Measurements from ENCODE around the gene RGL1. TPM values are rescaled to one million over a fixed set of nuclear protein-coding genes. Genes with fewer than 3 reads are reported as not detected.
A peak's percentile ranks its signal among the peaks of the same experiment; 100 is the strongest.
"Not testable (repeated sequence)": the region's sequence is repeated elsewhere in the genome, so short reads cannot be mapped to it uniquely, and the experiment has no call there.

Gene RGL1
- total RNA-seq, result 10 to 100 TPM in 1 of 2 donors, 1 to 10 TPM in 1; 7.3 to 12.7 TPM
- long read RNA-seq, full-length matches to known transcripts, result 3 of 5 reads
- long read RNA-seq, partial matches to known transcripts, result 0 of 5 reads
- long read RNA-seq, other reads (novel, unspliced or antisense), result 2 of 5 reads

DNA sequence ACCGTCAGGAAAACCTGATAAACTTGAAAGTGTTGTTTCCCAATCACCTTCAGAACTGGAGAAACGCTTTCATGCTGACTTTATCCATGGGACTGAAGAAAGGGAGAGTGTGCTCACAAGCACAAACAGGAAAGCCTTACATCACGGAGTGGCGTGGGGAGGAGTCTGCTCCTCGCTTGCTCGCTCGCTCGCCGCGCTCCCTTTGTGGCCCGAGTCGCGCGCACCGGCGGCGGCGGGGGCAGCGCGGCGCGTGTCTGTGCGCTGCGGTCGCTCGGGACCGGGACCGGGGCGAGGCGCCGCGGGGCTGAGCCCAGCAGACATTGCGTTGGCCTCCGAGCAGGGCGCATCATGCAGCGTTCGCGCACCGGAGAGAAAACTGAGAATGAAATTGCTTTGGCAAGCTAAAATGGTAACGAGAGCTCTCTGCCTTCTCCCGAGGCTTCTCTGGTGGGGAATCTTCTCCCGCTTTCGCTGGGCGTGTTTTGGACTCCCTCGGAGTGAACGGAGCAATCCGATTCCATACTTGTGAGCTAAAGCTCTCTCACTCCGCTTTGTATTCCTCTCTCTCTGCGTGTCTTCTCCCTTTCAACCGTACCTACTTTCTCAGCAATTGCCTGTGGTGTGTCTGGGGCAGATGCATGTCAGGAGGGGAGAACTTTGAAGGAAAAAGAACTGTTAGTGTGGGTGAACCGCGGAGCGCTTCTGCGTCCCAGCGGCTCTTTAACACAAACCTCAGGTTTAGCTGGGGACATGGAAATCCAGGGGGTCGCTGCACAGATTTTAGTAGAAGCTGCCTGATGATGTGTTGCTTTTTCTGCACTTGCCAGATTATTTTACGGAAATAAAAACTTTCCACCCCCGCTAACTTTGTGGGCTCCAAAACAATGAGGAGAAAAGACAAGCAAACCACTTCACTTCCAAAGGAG lies at the start of gene RGL1:
Gene RGL1, plus strand, starts transcription at position 205 of the 926 bp plus-strand sequence. Its CDS starts 178 bp downstream, at position 383.
- peak; percentile 50 to 64 for DNase-seq
- intact Hi-C loops (cut with DNase I, micrococcal nuclease), result loop anchor here in 1 of 2 donors (10.0 kb wide), 1 partner anchor 110 kb away; no protein-coding TSS in a partner anchor
- peak; percentile 64 for ATAC-seq

DNA sequence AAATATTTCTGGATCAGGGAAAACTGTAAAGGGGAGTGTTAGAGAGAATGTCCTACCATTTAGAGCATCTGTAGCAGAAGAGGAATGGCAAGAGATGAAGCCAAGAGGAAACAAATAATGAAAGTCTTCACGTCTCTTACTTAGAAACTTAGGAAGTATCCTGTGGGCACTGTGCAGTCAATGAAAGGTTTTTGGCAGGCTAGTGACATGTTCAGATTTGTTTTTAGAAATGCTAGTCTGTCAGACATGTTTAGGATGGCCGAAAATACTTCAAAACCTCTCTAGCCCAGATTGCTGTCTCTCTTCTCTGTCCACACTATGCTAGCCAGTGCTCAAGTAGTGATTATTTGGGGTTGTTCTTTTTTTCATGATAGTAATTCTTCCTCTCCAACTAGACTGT lies 48.6 kb upstream of the RGL1 start:
- ATAC-seq (no peak), DNase-seq (no peak)
- intact Hi-C loops (cut with DNase I, micrococcal nuclease), result no loop called here

DNA sequence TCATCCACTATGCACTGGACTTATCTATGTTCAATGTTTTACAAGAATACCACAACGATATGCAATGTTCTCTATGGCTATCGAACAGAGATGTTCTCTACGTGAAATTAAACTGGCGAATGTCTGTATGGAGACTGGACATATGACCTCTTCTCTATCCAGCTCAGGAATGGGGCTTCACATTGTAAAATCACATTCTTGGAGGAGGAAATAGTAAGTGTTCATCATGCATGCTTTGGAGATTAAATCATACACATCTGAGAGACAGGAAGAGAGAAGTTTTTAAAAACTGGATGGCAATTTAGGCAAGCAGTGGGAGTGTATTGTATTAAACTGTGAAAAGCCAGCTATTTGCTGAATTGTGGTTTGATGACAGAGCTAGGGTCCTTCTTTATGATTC lies 47.9 kb upstream of the RGL1 start:
- ATAC-seq, result no peak
- no peak for DNase-seq
- intact Hi-C loops (cut with DNase I, micrococcal nuclease), result no loop called here

DNA sequence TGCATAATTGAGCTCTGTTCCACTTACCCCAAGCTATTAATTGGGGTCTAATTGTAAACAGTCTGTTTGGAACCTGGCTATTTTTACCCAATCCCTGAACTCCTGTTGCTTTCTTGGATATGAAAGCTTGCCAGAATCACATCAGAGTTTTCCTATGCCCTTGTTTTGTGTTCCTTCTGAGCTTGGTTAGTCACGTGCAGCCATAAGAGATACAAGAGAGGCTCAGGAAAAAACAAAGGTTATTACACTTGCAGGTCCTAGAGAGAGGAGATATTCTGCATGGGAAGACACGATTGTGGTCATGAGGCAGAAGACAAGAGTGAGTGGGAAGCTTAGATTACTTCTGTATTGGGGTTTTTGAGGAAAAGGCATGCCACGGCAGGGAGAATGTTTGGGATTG lies 46.0 kb upstream of the RGL1 start:
- ATAC-seq (no peak), DNase-seq (no peak)
- intact Hi-C loops (cut with DNase I, micrococcal nuclease), result no loop called here

DNA sequence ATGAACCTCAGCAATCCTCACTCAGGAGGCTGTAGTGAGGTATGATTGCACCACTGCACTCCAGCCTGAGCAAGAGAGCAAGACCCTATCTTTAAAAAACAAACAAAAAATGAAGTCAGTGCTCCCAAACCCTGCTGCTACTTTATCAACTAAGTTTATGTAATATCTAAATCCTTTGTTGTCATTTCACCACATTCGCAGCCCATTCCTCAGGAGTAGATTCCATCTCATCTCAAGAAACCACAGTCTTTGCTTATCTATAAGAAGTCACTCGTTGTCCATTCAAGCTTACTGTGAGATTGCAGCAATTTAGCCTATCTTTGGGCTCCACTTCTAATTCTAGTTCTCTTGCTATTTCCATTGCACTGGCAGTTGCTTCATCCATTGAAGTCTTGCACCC lies 44.3 kb upstream of the RGL1 start:
- DNase-seq (no peak), ATAC-seq (no peak)
- intact Hi-C loops (cut with DNase I, micrococcal nuclease), result no loop called here

DNA sequence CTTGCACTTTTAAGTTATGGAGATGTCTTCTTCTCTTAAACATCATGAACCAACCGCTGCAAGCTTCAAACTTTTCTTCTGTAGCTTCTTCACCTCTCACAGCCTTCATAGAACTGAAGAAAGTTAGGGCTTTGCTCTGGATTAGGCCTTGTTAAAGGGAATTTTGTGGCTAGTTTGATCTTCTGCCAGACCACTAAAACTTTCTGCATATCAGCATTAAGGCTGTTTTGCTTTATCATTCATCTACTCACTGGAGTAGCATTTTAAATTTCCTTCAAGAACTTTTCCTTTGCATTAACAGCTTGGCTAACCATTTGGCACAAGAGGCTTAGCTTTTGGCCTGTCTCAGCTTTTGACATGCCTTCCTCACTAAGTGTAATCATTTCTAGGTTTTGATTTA lies 43.0 kb upstream of the RGL1 start:
- DNase-seq (no peak), ATAC-seq (no peak)
- intact Hi-C loops (cut with DNase I, micrococcal nuclease), result no loop called here

DNA sequence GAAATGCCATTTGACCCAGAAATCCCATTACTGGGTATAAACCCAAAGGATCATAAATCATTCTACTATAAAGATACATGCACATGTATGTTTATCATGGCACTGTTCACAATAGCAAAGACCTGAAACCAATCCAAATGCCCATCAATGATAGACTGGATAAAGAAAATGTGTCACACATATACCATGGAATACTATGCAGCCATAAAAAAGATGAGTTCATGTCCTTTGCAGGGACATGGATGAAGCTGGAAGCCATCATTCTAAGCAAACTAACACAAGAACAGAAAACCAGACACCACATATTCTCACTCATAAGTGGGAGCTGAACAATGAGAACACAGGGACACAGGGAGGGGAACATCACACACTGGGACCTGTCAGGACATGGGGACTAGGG lies 42.1 kb upstream of the RGL1 start:
- intact Hi-C loops (cut with DNase I, micrococcal nuclease); ATAC-seq: not testable (repeated sequence)

DNA sequence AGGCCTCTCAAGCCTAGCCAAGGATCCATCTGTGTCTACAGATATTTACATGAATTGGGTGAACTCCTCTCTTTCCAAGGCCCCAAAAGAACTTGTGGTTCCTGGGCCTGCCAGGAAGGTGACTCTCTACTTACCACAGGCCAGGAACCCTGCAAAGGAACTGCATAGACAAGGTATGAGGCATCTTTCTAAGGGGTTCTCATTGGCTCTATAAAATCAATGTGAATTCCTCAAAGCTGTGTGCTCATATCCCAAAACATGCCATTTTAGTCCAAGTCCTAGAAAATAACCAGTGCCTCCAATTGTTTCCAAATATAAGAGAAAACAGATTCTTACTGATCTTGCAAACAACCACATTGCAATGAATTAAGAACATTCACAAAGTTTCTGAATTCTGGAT lies 39.9 kb upstream of the RGL1 start:
- ATAC-seq (no peak), DNase-seq (no peak)
- intact Hi-C loops (cut with DNase I, micrococcal nuclease), result no loop called here

More for the DNA sequence above, 42.1 kb upstream of the RGL1 start:
- not testable (repeated sequence) for DNase-seq

DNA sequence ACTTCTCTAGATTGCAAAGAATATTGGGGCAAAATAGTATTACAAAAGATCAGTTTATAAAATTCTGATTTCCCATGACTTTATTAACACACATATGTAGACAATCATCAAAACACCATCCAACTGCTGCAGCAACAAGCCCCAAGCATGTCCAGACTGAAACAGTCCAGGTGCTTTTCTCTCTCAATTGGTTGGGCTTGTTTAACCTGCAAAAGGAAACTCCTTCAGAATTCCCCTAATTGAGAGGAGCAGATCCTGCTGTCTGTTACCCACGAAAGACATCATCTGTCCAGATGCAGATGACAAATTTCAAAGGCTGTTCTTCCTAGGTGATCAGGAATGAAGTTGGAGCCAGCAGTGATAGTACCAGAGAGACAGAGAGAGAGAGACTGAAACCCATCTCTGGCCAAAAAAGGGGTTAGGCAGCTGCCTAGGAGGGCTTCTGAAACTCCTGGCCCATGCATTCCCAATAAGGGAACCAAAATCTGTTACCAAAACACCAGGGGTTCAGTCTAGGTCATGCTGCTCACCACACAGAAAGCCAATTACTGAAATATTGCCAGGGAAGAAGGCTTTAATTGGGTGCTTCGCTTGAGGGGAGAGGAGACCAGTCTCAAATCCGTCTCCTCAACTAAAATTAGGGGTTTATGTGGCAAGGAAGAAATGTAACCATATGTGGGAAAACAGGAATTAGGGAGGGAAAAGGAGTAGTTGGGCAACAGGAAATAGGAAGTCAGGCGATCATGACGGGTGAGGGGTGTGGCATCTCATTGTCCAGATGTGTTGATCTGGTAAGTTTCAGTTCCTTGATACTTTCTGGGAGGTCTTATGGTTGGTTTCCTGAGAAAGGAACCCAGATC lies 34.7 kb upstream of the RGL1 start:
- DNase-seq (no peak), ATAC-seq (no peak)
- intact Hi-C loops (cut with DNase I, micrococcal nuclease), result no loop called here

DNA sequence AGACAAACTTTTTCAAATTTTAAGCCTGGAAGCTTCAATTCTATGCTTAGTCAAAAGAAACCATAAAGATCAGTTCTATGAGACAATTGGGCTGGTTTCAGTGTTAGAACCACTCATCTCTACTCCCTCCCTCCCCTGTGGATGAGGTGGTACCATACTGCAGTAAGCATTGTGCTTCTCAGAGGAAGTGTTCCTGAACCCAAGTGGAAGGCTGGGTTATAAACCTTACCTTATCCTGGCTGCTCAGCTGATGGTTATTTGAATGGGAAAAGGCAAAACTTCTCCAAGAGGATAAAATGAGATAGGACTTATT lies 34.1 kb upstream of the RGL1 start:
- intact Hi-C loops (cut with DNase I, micrococcal nuclease), result no loop called here
- ATAC-seq (no peak), DNase-seq (no peak)

DNA sequence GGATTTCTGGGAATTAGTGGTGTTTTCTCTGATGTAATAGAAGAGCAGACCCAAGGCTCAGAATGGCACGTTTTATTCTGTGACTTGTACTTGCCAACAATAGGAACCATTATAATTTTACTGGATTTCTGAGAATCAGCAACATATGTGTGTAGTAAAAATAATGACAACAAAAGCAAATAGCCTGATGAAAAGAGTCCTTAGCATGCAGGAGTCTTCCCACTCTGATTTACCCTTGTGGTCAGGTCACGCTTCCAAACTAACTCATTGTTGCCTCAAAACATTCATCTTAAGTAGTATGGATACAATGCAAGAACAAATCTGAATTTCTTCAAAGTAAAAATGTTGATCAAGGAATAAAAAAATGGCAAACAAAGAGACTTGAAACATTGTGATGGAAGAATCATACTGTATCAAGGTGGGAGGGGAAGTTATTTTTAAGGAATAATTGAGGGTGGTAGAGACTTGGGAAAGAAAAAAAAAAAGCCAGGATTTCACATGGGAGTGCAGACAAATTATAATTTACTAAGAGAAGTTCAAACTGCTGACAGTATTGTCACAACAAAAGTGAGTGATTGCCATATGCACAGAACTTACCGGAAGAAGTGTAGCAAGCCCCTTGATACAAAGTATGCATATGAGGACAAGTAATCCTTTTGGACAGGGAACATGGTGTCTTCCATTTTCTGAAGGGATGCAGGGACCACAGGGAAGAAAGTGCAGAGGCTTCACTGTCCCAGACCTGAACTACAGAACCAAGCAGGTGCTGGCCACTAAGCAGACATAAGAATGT lies 31.2 kb upstream of the RGL1 start:
- intact Hi-C loops (cut with DNase I, micrococcal nuclease), result no loop called here
- ATAC-seq (no peak), DNase-seq (no peak)

DNA sequence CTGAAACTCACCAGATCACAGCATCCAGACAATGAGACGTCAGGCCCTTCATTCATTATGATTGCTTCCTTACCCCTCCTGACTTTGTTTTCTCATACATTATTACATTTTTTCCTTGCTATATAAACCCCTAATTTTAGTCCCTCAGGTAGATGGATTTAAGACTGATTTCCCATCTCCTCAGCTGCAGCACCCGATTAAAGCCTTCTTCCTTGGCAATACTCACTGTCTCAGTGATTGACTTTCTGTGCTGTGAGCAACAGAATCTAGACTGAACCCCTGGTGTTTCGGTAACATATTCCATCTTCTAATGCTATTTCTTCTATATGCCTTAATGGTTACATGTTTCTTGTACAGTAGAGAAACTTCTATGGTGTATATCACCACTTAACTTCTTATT lies 30.0 kb upstream of the RGL1 start:
- DNase-seq (no peak), ATAC-seq (no peak)
- intact Hi-C loops (cut with DNase I, micrococcal nuclease), result no loop called here

DNA sequence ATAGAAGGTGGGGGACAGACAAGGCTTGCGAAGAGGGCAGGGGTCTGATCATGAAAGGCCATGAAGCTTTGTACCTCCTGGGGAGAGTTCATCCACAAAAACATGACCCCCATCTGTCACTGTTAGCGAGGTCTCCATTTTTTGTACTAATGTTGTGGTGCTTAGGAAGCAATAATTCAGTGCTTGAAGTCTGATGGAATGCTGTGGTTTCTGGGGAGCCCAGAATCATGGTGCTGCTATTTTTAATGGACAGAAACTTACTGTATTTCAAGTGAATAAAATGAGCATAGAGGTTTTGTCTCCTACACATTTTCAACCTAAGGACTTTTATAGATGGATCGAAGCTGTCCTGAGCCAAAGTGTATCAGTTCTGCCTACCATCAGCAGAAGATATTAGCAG lies 28.2 kb upstream of the RGL1 start:
- intact Hi-C loops (cut with DNase I, micrococcal nuclease), result no loop called here

DNA sequence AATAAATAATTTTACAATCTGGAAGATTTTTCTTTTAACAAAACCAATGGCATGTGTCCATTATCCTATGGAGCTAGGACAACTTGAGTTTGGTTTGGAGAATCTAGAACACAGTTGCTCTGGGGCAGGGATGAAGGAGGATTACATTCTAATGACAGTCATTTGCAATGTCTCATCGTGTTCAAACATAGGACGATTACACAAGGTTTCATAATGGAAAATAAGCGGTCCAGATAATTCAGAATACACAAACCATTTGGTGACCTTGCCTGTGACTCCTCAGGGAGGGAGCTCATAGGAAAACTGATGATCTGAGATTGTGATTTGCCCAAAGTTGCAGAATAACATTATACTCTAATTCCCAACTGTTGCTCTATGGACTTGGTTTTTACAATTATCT lies 27.6 kb upstream of the RGL1 start:
- DNase-seq (no peak), ATAC-seq (no peak)
- intact Hi-C loops (cut with DNase I, micrococcal nuclease), result no loop called here

More for the DNA sequence above, 28.2 kb upstream of the RGL1 start:
- ATAC-seq, result no peak
- DNase-seq, result no peak

DNA sequence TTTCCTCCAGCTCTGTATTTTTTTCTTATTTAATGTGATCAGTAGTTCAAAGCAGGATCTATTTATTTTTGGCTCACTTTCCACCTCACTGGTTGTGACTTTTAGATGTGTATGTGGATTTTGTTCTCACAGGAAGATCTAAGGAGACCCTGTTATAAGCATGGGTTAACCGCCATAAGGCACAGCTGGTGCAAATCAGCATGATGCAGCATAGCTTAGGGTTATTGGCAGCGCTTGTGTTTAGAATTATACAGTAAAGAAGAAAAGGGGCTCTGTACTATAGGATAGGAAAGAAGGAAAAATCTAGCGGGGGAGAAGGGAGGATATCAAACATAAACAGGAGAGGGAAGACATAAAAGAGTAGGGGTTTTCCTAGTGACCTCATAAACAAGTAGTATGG lies 26.9 kb upstream of the RGL1 start:
- DNase-seq (no peak), ATAC-seq (no peak)
- intact Hi-C loops (cut with DNase I, micrococcal nuclease), result no loop called here

DNA sequence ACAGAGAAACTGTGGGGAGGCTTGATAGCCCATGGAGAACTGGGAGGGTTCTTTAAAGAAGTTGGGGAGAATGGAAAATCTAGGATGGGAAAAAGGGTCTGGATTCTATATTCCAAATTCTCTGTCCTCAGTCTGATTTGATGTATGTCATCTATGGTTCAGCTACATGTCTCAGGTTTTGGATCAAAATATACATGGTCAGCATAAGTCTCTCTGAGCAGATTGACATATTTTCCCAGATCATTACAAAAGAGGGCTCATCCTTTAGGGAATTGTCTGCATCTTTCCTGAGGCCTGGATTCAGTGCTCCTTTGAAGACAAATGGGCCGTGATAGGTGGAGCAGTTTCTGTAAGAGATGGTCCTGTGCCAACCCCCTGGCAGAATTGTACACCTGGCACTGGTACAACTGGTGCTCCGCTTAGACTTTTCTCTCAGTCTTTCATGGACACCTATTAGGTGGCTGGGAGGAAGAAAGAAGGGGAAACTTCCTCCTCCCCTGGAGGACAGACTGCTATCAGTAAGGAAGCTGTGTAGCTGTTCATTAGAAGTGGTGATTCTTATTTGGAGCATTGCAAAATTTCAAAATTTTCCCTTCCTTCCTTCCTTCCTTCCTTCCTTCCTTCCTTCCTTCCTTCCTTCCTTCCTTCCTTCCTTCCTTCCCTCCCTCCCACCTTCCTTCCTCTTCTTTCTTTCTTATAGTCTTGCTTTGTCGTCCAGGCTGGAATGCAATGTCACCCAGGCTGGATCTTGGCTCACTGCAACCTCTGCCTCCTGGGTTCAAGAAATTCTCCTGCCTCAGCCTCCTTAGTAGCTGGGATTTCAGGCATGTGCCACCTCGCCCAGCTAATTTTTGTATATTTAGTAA lies 26.1 kb upstream of the RGL1 start:
- intact Hi-C loops (cut with DNase I, micrococcal nuclease), result no loop called here
- DNase-seq (no peak), ATAC-seq (no peak)

DNA sequence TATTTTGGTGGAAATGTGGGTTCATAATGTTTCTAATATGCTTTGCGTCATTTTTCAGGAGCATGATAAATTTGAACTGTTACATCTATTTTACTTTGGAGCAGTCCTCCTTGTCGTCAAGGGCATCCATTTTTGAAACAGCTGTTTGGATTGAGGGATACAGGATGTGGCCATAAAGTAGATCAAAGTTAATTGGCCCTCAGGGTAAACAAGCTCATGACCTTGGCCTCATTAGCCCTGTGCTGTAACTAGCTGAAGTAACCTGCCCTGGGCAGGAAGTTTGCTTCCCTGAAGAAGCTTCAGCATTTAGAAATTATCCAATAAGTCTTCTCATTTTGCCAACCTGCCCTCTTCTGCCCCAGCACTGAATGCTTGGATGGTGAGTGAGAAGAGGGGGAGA lies 24.8 kb upstream of the RGL1 start:
- DNase-seq (no peak), ATAC-seq (peak; percentile 57)
- intact Hi-C loops (cut with DNase I, micrococcal nuclease), result no loop called here

DNA sequence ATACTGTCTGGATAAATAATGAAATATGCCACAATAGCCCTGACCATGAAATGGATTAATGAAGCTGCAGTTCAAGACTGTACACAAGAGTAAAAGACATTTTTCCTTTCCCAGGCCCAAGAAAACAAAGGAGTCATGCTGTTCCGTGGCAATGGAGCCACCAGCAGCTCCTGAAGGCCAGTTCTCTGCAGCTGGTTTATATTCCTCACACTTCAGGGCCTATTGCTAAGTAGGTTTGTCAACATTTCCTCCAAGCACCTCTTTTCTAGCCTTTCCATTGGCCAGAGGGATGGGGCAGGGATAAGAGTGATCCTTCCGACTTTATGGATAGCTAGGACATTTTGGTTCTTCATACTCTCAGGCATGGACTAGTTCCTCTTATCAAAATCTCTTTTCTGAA lies 24.2 kb upstream of the RGL1 start:
- intact Hi-C loops (cut with DNase I, micrococcal nuclease), result no loop called here
- no peak for DNase-seq
- no peak for ATAC-seq
